H1 (cell line): ENCODE data around the gene LBX1. TPM values are rescaled to one million over a fixed set of nuclear protein-coding genes. Genes with fewer than 3 reads are reported as not detected.

Source experiments
- BCL11A ChIP-seq, 2 experiments: IDR thresholded peaks; one replicate each; pipeline ENCODE4 v1.6.1; 2011; ENCODE audit warnings: low read depth in 2 of 2, low read length in 2 of 2, mild to moderate bottlenecking in 2 of 2
- CHD7 ChIP-seq: fragments of 300-600 bp; sonication (generic); IDR thresholded peaks from 2 replicates; pipeline ENCODE4 v1.7.1; 2012; ENCODE audit warnings: low read length, moderate library complexity, mild to moderate bottlenecking, inconsistent platforms; ENCODE audit not compliant: insufficient replicate concordance
- CREB1 ChIP-seq: IDR thresholded peaks from 2 replicates; pipeline ENCODE4 v1.6.1; 2012; ENCODE audit warnings: inconsistent platforms
- JUN ChIP-seq: IDR thresholded peaks from 2 replicates; pipeline ENCODE4 v1.6.1; 2011; ENCODE audit warnings: low read depth, mild to moderate bottlenecking, improper control_type of control experiment, low read length
- RBBP5 ChIP-seq: IDR thresholded peaks from 2 replicates; pipeline ENCODE4 v1.7.1; 2012; ENCODE audit warnings: low read depth, mild to moderate bottlenecking, inconsistent platforms, low read length, moderate library complexity, borderline replicate concordance
- RFX5 ChIP-seq: IDR thresholded peaks from 2 replicates; pipeline ENCODE4 v1.6.1; 2011; ENCODE audit warnings: low read depth, low read length, improper control_type of control experiment, borderline replicate concordance
- SP2 ChIP-seq: IDR thresholded peaks from 2 replicates; pipeline ENCODE4 v1.6.1; 2012; ENCODE audit warnings: mild to moderate bottlenecking, low read length, inconsistent platforms
- SP4 ChIP-seq: IDR thresholded peaks from 2 replicates; pipeline ENCODE4 v1.6.1; 2012; ENCODE audit warnings: low read length, inconsistent platforms
- polyA plus RNA-seq, 7 experiments: library from polyadenylated mRNA; depleted of rRNA in 3 of 7; stranded (reverse) in 5 of 7; unstranded in 2 of 7; fragments of >200 nt in 5 of 7; fragments of 200-250 nt in 2 of 7; gene quantifications; 1 replicate in 5 of 7; 2 replicates in 1 of 7; 4 replicates in 1 of 7; pipeline versions ENCODE4 v1.2.1 to v1.2.3, GENCODE V29; 2011 to 2013; ENCODE audit warnings: missing spikeins in 2 of 7, mixed read lengths in 2 of 7
- total RNA-seq: library from RNA; stranded (reverse); fragmentation: NEBNext Ultra II Directional; extraction: Animal tissue kit (Norgen Biotek cat#: 25700); gene quantifications from 2 replicates; pipeline ENCODE4 v1.2.1, GENCODE V29; 2021
- TF ChIP-seq, protein P1 (sequence below): IDR thresholded peaks from 2 replicates; pipeline ENCODE4 v1.6.1; 2012; ENCODE audit warnings: inconsistent platforms

Gene LBX1
- total and polyA plus RNA-seq, 2 of the 8 experiments (the other 6 are each of a cell fraction or from before 2014, with no cell fraction given), result not detected

DNA sequence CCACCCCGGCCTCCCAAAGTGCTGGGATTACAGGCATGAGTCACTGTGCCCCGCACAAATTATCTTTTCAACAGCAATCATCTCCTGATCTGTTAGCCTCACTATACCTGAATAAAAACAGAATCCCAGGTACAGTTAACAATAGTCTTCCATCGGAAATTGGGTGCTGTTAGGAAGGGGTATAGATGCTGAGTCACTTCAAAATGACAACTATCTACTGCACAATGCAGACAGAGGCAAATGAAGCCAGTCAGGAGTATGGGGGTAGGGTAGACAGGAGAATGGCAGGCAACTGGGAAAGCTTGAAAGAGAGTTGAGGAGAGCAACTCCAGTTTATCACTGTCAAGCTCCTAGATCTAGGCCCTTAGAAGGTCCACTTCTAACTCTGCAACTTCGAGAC is 40.3 kb downstream of the LBX1 start (continued):
- TF ChIP-seq, protein P1, sequence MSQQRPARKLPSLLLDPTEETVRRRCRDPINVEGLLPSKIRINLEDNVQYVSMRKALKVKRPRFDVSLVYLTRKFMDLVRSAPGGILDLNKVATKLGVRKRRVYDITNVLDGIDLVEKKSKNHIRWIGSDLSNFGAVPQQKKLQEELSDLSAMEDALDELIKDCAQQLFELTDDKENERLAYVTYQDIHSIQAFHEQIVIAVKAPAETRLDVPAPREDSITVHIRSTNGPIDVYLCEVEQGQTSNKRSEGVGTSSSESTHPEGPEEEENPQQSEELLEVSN, result no peak
- TF ChIP-seq CREB1, result no peak
- TF ChIP-seq BCL11A (IDR thresholded peaks at IDR 0.05; ENCODE audit: low read depth in 2 of 2, low read length in 2 of 2), result no peak
- no peak for TF ChIP-seq SP4
- TF ChIP-seq RBBP5, result no peak
- no peak for TF ChIP-seq JUN
- TF ChIP-seq SP2, result no peak
- no peak for TF ChIP-seq RFX5
- no peak for TF ChIP-seq CHD7
